ENCODE measurements around the gene GABARAPL1.

GABARAPL1 gene

DNA sequence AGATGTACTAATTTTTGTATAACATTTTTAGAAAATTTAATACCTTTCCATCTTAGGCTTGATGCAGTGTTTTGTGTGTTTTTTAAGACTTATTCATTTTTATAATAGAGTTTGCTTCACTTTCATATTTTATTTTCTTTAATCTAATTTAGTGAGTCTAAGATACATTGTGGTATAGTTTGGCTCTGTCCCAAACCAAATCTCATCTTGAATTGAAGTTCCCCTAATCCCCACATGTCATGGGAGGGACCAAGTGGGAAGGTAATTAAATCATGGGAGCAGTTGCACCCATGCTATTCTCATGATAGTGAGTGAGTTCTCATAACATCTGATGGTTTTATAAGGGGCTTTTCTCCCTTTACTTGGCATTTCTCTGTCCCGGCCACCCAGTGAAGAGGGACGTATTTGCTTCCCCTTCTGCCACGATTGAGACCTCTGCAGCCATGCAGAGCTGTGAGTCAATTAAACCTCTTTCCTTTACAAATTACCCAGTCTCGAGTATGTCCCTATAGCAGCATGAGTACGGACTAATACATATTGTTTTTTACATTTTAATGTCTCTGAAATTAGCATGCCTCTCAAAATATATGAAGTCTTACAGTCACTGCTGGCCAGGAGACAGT, 34.9 kb downstream of the GABARAPL1 start:
- DNase-seq (ENCODE audit: low read depth in 1 of 2, low spot score in 1 of 2) = peak in 1 of 2 experiments; percentile 15
- TF ChIP-seq, protein P1, sequence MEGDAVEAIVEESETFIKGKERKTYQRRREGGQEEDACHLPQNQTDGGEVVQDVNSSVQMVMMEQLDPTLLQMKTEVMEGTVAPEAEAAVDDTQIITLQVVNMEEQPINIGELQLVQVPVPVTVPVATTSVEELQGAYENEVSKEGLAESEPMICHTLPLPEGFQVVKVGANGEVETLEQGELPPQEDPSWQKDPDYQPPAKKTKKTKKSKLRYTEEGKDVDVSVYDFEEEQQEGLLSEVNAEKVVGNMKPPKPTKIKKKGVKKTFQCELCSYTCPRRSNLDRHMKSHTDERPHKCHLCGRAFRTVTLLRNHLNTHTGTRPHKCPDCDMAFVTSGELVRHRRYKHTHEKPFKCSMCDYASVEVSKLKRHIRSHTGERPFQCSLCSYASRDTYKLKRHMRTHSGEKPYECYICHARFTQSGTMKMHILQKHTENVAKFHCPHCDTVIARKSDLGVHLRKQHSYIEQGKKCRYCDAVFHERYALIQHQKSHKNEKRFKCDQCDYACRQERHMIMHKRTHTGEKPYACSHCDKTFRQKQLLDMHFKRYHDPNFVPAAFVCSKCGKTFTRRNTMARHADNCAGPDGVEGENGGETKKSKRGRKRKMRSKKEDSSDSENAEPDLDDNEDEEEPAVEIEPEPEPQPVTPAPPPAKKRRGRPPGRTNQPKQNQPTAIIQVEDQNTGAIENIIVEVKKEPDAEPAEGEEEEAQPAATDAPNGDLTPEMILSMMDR (IDR thresholded peaks at IDR 0.05; ENCODE audit: insufficient read depth, low read length) = no peak
- no peak for TF ChIP-seq POLR2AphosphoS5 (IDR thresholded peaks at IDR 0.05; ENCODE audit: low read depth)
- TF ChIP-seq SPI1 (IDR thresholded peaks at IDR 0.05; ENCODE audit: borderline replicate concordance, low read depth) = no peak
- TF ChIP-seq, protein P2, sequence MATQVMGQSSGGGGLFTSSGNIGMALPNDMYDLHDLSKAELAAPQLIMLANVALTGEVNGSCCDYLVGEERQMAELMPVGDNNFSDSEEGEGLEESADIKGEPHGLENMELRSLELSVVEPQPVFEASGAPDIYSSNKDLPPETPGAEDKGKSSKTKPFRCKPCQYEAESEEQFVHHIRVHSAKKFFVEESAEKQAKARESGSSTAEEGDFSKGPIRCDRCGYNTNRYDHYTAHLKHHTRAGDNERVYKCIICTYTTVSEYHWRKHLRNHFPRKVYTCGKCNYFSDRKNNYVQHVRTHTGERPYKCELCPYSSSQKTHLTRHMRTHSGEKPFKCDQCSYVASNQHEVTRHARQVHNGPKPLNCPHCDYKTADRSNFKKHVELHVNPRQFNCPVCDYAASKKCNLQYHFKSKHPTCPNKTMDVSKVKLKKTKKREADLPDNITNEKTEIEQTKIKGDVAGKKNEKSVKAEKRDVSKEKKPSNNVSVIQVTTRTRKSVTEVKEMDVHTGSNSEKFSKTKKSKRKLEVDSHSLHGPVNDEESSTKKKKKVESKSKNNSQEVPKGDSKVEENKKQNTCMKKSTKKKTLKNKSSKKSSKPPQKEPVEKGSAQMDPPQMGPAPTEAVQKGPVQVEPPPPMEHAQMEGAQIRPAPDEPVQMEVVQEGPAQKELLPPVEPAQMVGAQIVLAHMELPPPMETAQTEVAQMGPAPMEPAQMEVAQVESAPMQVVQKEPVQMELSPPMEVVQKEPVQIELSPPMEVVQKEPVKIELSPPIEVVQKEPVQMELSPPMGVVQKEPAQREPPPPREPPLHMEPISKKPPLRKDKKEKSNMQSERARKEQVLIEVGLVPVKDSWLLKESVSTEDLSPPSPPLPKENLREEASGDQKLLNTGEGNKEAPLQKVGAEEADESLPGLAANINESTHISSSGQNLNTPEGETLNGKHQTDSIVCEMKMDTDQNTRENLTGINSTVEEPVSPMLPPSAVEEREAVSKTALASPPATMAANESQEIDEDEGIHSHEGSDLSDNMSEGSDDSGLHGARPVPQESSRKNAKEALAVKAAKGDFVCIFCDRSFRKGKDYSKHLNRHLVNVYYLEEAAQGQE (IDR thresholded peaks at IDR 0.05; ENCODE audit: insufficient replicate concordance, low read depth) = no peak
- Histone ChIP-seq H3K27ac (replicated peaks) (no peak overlapping the region), H3K4me3 (replicated peaks; ENCODE audit: insufficient read depth, low read length) (no peak overlapping the region), H3K27me3 (ENCODE audit: insufficient read depth, poor library complexity, severe bottlenecking) (no peaks in the 10 kb centered on the region)

DNA sequence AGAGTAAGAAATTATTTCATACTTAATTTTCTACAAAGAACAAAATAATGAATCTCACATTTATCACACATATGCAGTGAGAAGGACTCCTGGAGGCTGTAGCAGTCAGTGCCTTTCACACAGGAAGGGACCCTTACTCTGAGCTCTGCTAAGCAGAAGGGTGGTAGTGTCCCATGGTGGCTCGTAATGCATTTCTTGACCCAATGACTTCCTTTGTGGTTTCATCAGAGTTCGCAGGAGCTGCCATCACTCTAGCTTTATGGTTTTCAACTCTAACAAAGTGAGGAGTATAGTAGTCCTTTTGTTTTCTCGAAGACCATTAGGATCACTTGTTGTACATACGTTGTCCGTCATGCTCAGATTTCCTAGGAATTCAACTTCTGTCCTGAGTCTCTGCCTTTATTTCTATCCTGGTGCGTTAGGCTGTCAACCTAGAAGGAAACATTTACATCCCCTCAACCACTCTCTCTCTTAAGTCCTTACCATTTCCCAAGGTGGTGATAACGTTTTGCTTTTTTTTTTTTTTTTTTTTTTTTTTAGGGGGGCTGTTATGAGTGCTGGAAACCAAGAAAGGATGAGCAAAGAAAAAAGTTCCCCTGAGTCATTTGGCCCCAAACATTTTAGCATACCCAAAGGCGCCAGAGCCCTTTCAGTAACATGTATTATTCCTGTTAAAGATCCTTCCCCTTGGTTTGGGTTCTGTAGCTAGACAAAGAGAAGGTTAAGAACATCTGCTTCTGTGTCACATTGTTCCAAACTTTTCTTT, 37.2 kb downstream of the GABARAPL1 start:
- Histone ChIP-seq H3K27ac (replicated peaks) (no peak overlapping the region), H3K27me3 (ENCODE audit: insufficient read depth, poor library complexity, severe bottlenecking) (no peaks in the 10 kb centered on the region), H3K4me3 (replicated peaks; ENCODE audit: insufficient read depth, low read length) (no peak overlapping the region)
- no peak for DNase-seq (ENCODE audit: low read depth in 1 of 2, low spot score in 1 of 2)
- TF ChIP-seq SPI1 (IDR thresholded peaks at IDR 0.05; ENCODE audit: borderline replicate concordance, low read depth) (no peak), GABPA (IDR thresholded peaks at IDR 0.05; ENCODE audit: low read depth) (no peak), POLR2AphosphoS5 (IDR thresholded peaks at IDR 0.05; ENCODE audit: low read depth) (no peak)
- TF ChIP-seq, protein P1 (IDR thresholded peaks at IDR 0.05; ENCODE audit: insufficient read depth, low read length) = no peak
- TF ChIP-seq, protein P2 (IDR thresholded peaks at IDR 0.05; ENCODE audit: insufficient replicate concordance, low read depth) = no peak

DNA sequence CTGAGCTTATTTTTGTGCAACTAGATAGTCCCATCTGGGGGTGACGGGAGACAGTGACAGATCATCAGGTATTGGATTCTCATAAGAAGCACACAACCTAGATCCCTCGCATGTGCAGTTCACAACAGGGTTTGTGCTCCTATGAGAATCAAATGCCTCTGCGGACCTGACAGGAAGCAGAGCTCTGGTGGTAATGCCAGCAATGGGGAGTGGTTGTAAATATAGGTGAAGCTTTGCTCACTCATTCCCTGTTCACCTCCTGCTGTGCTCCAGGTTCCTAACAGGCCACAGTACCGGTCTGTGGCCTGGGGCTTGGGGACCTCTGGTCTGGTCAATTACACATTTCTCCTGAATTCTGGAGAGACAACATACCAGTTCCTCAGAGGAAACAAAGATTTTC, 39.0 kb downstream of the GABARAPL1 start:
- DNase-seq (ENCODE audit: low read depth in 1 of 2, low spot score in 1 of 2) = no peak
- TF ChIP-seq, protein P1 (IDR thresholded peaks at IDR 0.05; ENCODE audit: insufficient read depth, low read length) = no peak
- TF ChIP-seq POLR2AphosphoS5 (IDR thresholded peaks at IDR 0.05; ENCODE audit: low read depth) = no peak
- TF ChIP-seq GABPA (IDR thresholded peaks at IDR 0.05; ENCODE audit: low read depth) = no peak
- TF ChIP-seq, protein P2 (IDR thresholded peaks at IDR 0.05; ENCODE audit: insufficient replicate concordance, low read depth) = no peak
- no peak for TF ChIP-seq SPI1 (IDR thresholded peaks at IDR 0.05; ENCODE audit: borderline replicate concordance, low read depth)
- Histone ChIP-seq H3K27me3 (ENCODE audit: insufficient read depth, poor library complexity, severe bottlenecking) (no peaks in the 10 kb centered on the region), H3K4me3 (replicated peaks; ENCODE audit: insufficient read depth, low read length) (no peak overlapping the region), H3K27ac (replicated peaks) (no peak overlapping the region)

Data from HL-60 (cell line).